Neural cell (in vitro differentiated cells): Measurements from ENCODE around the gene PRDM1. TPM values are rescaled to one million over a fixed set of nuclear protein-coding genes. Genes with fewer than 3 reads are reported as not detected.

Source experiments
- H2AFZ ChIP-seq: fragments of 200-600, 300-800 bp; sonication (generic), shearing (Covaris generic); 2 replicates; pipeline ENCODE4 v1.6.0; 2014; ENCODE audit warnings: low read depth, mild to moderate bottlenecking, antibody characterized with exemption, low read length, moderate library complexity
- H3F3A ChIP-seq: fragments of 200-600 bp; shearing (Covaris generic); 2 replicates; pipeline ENCODE4 v1.6.1; 2016; ENCODE audit warnings: mild to moderate bottlenecking, moderate library complexity, mixed read lengths, antibody characterized with exemption, low read length; ENCODE audit not compliant: insufficient read depth, poor library complexity, severe bottlenecking
- H3K27ac ChIP-seq: fragments of 200-600, 300-800 bp; sonication (generic), shearing (Covaris generic); 2 replicates; pipeline ENCODE4 v1.5.1; 2014; ENCODE audit warnings: mild to moderate bottlenecking, low read length, moderate library complexity
- H3K27me3 ChIP-seq: fragments of 300-800, 200-600 bp; sonication (generic), shearing (Covaris generic); 2 replicates; pipeline ENCODE4 v1.6.0; 2014; ENCODE audit warnings: mild to moderate bottlenecking, low read depth, low read length, moderate library complexity; ENCODE audit not compliant: insufficient read depth
- H3K36me3 ChIP-seq: fragments of 300-800, 200-600 bp; sonication (generic), shearing (Covaris generic); 2 replicates; pipeline ENCODE4 v1.5.1; 2014; ENCODE audit warnings: mild to moderate bottlenecking, antibody characterized with exemption, low read length, moderate library complexity; ENCODE audit not compliant: insufficient read depth
- H3K4me2 ChIP-seq: fragments of 300-800, 200-600 bp; sonication (generic), shearing (Covaris generic); 2 replicates; pipeline ENCODE4 v1.6.0; 2014; ENCODE audit warnings: mild to moderate bottlenecking, low read length
- H3K4me3 ChIP-seq: fragments of 300-800, 200-600 bp; sonication (generic), shearing (Covaris generic); 2 replicates; pipeline ENCODE4 v1.5.1; 2014; ENCODE audit warnings: mild to moderate bottlenecking, low read length, moderate library complexity
- H3K79me2 ChIP-seq: fragments of 200-600 bp; shearing (Covaris generic); replicated peaks from 2 replicates; pipeline ENCODE4 v1.6.0; 2014; ENCODE audit warnings: mild to moderate bottlenecking, low read length, moderate library complexity; ENCODE audit not compliant: insufficient read depth
- H3K9ac ChIP-seq: fragments of 300-800, 200-600 bp; sonication (generic), shearing (Covaris generic); 2 replicates; pipeline ENCODE4 v1.6.1; 2016; ENCODE audit warnings: mild to moderate bottlenecking, low read length, mixed read lengths
- H3K9me2 ChIP-seq: fragments of 200-600 bp; shearing (Covaris generic); 2 replicates; pipeline ENCODE4 v1.6.1; 2016; ENCODE audit warnings: mild to moderate bottlenecking, low read length, mixed read lengths; ENCODE audit not compliant: insufficient read depth
- H3K9me3 ChIP-seq: fragments of 200-600, 300-800 bp; sonication (generic), shearing (Covaris generic); 2 replicates; pipeline ENCODE4 v1.6.1; 2016; ENCODE audit warnings: mild to moderate bottlenecking, mixed run types, low read length, moderate library complexity, mixed read lengths
- H4K20me1 ChIP-seq: fragments of 200-600 bp; shearing (Covaris generic); 2 replicates; pipeline ENCODE4 v1.6.1; 2016; ENCODE audit warnings: mild to moderate bottlenecking, mixed run types; ENCODE audit not compliant: insufficient read depth
- CTCF ChIP-seq: fragments of 450-650 bp; IDR thresholded peaks from 2 replicates; pipeline ENCODE4 v1.5.1; 2014; ENCODE audit warnings: antibody characterized with exemption, mild to moderate bottlenecking, moderate library complexity; ENCODE audit not compliant: poor library complexity, severe bottlenecking
- EP300 ChIP-seq: fragments of 450-650 bp; conservative IDR thresholded peaks from 2 replicates; pipeline ENCODE4 v1.6.1; 2014; ENCODE audit warnings: antibody characterized with exemption, mild to moderate bottlenecking, moderate library complexity; ENCODE audit not compliant: poor library complexity, severe bottlenecking
- EZH2 ChIP-seq: fragments of 200-600, 300-800 bp; shearing (Covaris generic), sonication (generic); IDR thresholded peaks from 2 replicates; pipeline ENCODE4 v1.6.1; 2014; ENCODE audit warnings: antibody characterized with exemption, low read length, borderline replicate concordance, mild to moderate bottlenecking; ENCODE audit not compliant: insufficient read depth, poor library complexity, severe bottlenecking
- MXI1 ChIP-seq: fragments of 450-650 bp; conservative IDR thresholded peaks from 2 replicates; pipeline ENCODE4 v1.6.1; 2014; ENCODE audit warnings: antibody characterized with exemption, mild to moderate bottlenecking; ENCODE audit not compliant: poor library complexity, severe bottlenecking
- POLR2AphosphoS5 ChIP-seq: IDR thresholded peaks from 2 replicates; pipeline ENCODE4 v1.6.1; 2012
- RAD21 ChIP-seq: fragments of 450-650 bp; conservative IDR thresholded peaks from 2 replicates; pipeline ENCODE4 v1.6.1; 2014; ENCODE audit warnings: antibody characterized with exemption, mild to moderate bottlenecking, moderate library complexity
- REST ChIP-seq: IDR thresholded peaks from 2 replicates; pipeline ENCODE4 v1.6.1; 2012; ENCODE audit warnings: borderline replicate concordance
- SMC3 ChIP-seq: fragments of 450-650 bp; conservative IDR thresholded peaks from 2 replicates; pipeline ENCODE4 v1.6.1; 2014; ENCODE audit warnings: antibody characterized with exemption, mild to moderate bottlenecking, moderate library complexity; ENCODE audit not compliant: poor library complexity
- TAF1 ChIP-seq: IDR thresholded peaks from 2 replicates; pipeline ENCODE4 v1.6.1; 2012; ENCODE audit warnings: low read depth
- polyA plus RNA-seq: library from polyadenylated mRNA; depleted of rRNA; stranded (reverse); fragments of >200 nt; gene quantifications from 2 replicates; pipeline ENCODE4 v1.2.3, GENCODE V29; 2014

The PRDM1 gene
- polyA plus RNA-seq, 1 donor from 2014 or later: 0.09 TPM

- no peak overlapping the region for H2AFZ ChIP-seq
- no peaks in the 10 kb centered on the region for H3K9me3 ChIP-seq
- H3K4me3 ChIP-seq: no peak overlapping the region
- H3K9me2 ChIP-seq: no peaks in the 10 kb centered on the region
- H3K9ac ChIP-seq: no peak overlapping the region
- H3K79me2 ChIP-seq: no peaks in the 10 kb centered on the region
- H3K27me3 ChIP-seq: no peaks in the 10 kb centered on the region
- H4K20me1 ChIP-seq: no peaks in the 10 kb centered on the region
- H3K4me2 ChIP-seq: no peak overlapping the region
- no peaks in the 10 kb centered on the region for H3K36me3 ChIP-seq
- TF ChIP-seq EP300 (no peak), CTCF (no peak), POLR2AphosphoS5 (no peak), SMC3 (no peak), RAD21 (no peak), TAF1 (no peak), REST (no peak), EZH2 (no peak), MXI1 (no peak)
- H3K27ac ChIP-seq: no peak overlapping the region
- no peaks in the 10 kb centered on the region for H3F3A ChIP-seq
These were observed 15.5 kb upstream of the PRDM1 start for GRCh38 chr6:106070636-106071035.

- Histone ChIP-seq H3K27me3 (no peaks in the 10 kb centered on the region), H2AFZ (no peak overlapping the region), H3F3A (no peaks in the 10 kb centered on the region), H3K79me2 (no peaks in the 10 kb centered on the region), H3K27ac (no peak overlapping the region), H3K4me2 (no peak overlapping the region), H3K9ac (no peak overlapping the region), H3K36me3 (no peaks in the 10 kb centered on the region), H3K9me3 (no peaks in the 10 kb centered on the region), H3K4me3 (no peak overlapping the region), H4K20me1 (no peaks in the 10 kb centered on the region), H3K9me2 (no peaks in the 10 kb centered on the region)
- TF ChIP-seq EZH2 (no peak), RAD21 (no peak), SMC3 (no peak), REST (no peak), TAF1 (no peak), POLR2AphosphoS5 (no peak), CTCF (no peak), MXI1 (no peak), EP300 (no peak)
These were observed 13.5 kb upstream of the PRDM1 start for GRCh38 chr6:106072501-106073090.
